HepG2 (cell line): ENCODE results near the gene DSCAML1. TPM values are rescaled to one million over a fixed set of nuclear protein-coding genes. Genes with fewer than 3 reads are reported as not detected.

ENCODE experiments used
- ARNT2 ChIP-seq: sonication (generic); formaldehyde crosslinking; IDR thresholded peaks from 2 replicates; pipeline ENCODE4 v1.8.0; 2022; ENCODE audit warnings: mild to moderate bottlenecking, low read depth, missing genetic modification reagents, moderate library complexity
- ASH2L ChIP-seq: fragments of 300-600, 200-600 bp; sonication (generic); IDR thresholded peaks from 2 replicates; pipeline ENCODE4 v1.7.0; 2017; ENCODE audit warnings: low read depth, mild to moderate bottlenecking, moderate library complexity, mixed read lengths, low read length; ENCODE audit not compliant: insufficient read length
- ATRX ChIP-seq: sonication (generic); formaldehyde crosslinking; IDR thresholded peaks from 2 replicates; pipeline ENCODE4 v1.4.0; 2020; ENCODE audit warnings: missing genetic modification reagents, borderline replicate concordance
- BRD4 ChIP-seq: sonication (generic); formaldehyde crosslinking; IDR thresholded peaks from 2 replicates; pipeline ENCODE4 v1.4.0; 2020; ENCODE audit warnings: missing genetic modification reagents
- FOXA1 ChIP-seq, 2 experiments: fragments of 450-650 bp in 1 of 2; sonication (generic) in 1 of 2; formaldehyde crosslinking in 1 of 2; IDR thresholded peaks; 2 replicates each; pipeline versions ENCODE4 v1.4.0 to v1.6.1; 2016 to 2020; ENCODE audit warnings: missing genetic modification reagents in 1 of 2
- FOXP1 ChIP-seq, 2 experiments: fragments of 450-650 bp in 1 of 2; IDR thresholded peaks; 2 replicates each; pipeline ENCODE4 v1.6.1; 2017 to 2018; ENCODE audit warnings: antibody characterized with exemption in 1 of 2
- KDM2A ChIP-seq: sonication (generic); formaldehyde crosslinking; IDR thresholded peaks from 2 replicates; pipeline ENCODE4 v1.4.0; 2020; ENCODE audit warnings: low read depth, missing genetic modification reagents, borderline replicate concordance
- NAIF1 ChIP-seq: sonication (generic); formaldehyde crosslinking; IDR thresholded peaks from 2 replicates; pipeline ENCODE4 v1.5.0; 2020; ENCODE audit warnings: mild to moderate bottlenecking, missing genetic modification reagents, borderline replicate concordance
- NCOA2 ChIP-seq: sonication (generic); formaldehyde crosslinking; IDR thresholded peaks from 2 replicates; pipeline ENCODE4 v1.8.0; 2022; ENCODE audit warnings: inconsistent platforms
- PHF20 ChIP-seq: sonication (generic); formaldehyde crosslinking; IDR thresholded peaks from 2 replicates; pipeline ENCODE4 v1.5.0; 2020; ENCODE audit warnings: mild to moderate bottlenecking, missing genetic modification reagents
- PITX1 ChIP-seq: sonication (generic); formaldehyde crosslinking; IDR thresholded peaks from 2 replicates; pipeline ENCODE4 v1.5.1; 2020; ENCODE audit warnings: mild to moderate bottlenecking, missing genetic modification reagents
- SP1 ChIP-seq, 2 experiments: fragments of 450-650 bp in 1 of 2; sonication (generic) in 1 of 2; formaldehyde crosslinking in 1 of 2; IDR thresholded peaks; 2 replicates each; pipeline versions ENCODE4 v1.4.0 to v1.6.1; 2016 to 2020; ENCODE audit warnings: missing genetic modification reagents in 1 of 2
- TSC22D2 ChIP-seq: sonication (generic); formaldehyde crosslinking; IDR thresholded peaks from 2 replicates; pipeline ENCODE4 v1.5.1; 2020; ENCODE audit warnings: missing genetic modification reagents, mild to moderate bottlenecking, borderline replicate concordance
- U2AF1 ChIP-seq: fragments of 200-400 bp; formaldehyde crosslinking; optimal IDR thresholded peaks from 2 replicates; pipeline ENCODE3; 2017; ENCODE audit warnings: mild to moderate bottlenecking, low read depth, low read length
- WIZ ChIP-seq: sonication (generic); formaldehyde crosslinking; IDR thresholded peaks from 2 replicates; pipeline ENCODE4 v1.5.1; 2020; ENCODE audit warnings: mild to moderate bottlenecking, missing genetic modification reagents
- ZNF253 ChIP-seq: sonication (generic); formaldehyde crosslinking; IDR thresholded peaks from 2 replicates; pipeline ENCODE4 v1.8.0; 2022; ENCODE audit warnings: mild to moderate bottlenecking, missing genetic modification reagents, borderline replicate concordance
- ZNF552 ChIP-seq: sonication (generic); formaldehyde crosslinking; IDR thresholded peaks from 2 replicates; pipeline ENCODE4 v1.9.0; 2022; ENCODE audit warnings: missing genetic modification reagents, mild to moderate bottlenecking, borderline replicate concordance
- ZNF572 ChIP-seq: sonication (generic); formaldehyde crosslinking; IDR thresholded peaks from 2 replicates; pipeline ENCODE4 v1.5.1; 2020; ENCODE audit warnings: mild to moderate bottlenecking, missing genetic modification reagents
- ZNF616 ChIP-seq: sonication (generic); formaldehyde crosslinking; IDR thresholded peaks from 2 replicates; pipeline ENCODE4 v1.5.0; 2020; ENCODE audit warnings: low read depth, mild to moderate bottlenecking, missing genetic modification reagents
- ZNF7 ChIP-seq: IDR thresholded peaks from 2 replicates; pipeline ENCODE4 v1.6.1; 2016; ENCODE audit warnings: missing biosample characterization, missing genetic modification reagents
- polyA plus RNA-seq, 8 experiments: library from polyadenylated mRNA; depleted of rRNA in 3 of 8; stranded (reverse) in 7 of 8; unstranded in 1 of 8; fragments of >200 nt; fragmentation: Illumina TruSeq in 4 of 8; extraction: Trizol in 4 of 8; gene quantifications; 2 replicates each; pipeline versions ENCODE4 v1.2.1 to v1.2.3, GENCODE V29; 2011 to 2016; ENCODE audit warnings: low read depth in 4 of 8, missing spikeins in 1 of 8, mixed read lengths in 1 of 8; ENCODE audit not compliant: insufficient read depth in 1 of 8
- total RNA-seq, 5 experiments: library from RNA; depleted of rRNA; stranded (reverse); fragments of >200 nt; fragmentation: Illumina TruSeq; extraction: Trizol; gene quantifications; 2 replicates each; pipeline ENCODE4 v1.2.3, GENCODE V29; 2016; ENCODE audit warnings: low read depth in 1 of 5
- TF ChIP-seq, protein P1 (sequence below): sonication (generic); formaldehyde crosslinking; IDR thresholded peaks from 2 replicates; pipeline ENCODE4 v1.5.0; 2020; ENCODE audit warnings: mild to moderate bottlenecking, missing genetic modification reagents
- TF ChIP-seq, protein P2 (sequence below): sonication (generic); formaldehyde crosslinking; conservative IDR thresholded peaks from 2 replicates; pipeline ENCODE4 v1.8.0; 2022; ENCODE audit warnings: low read depth, missing genetic modification reagents
- TF ChIP-seq, protein P3 (sequence below): IDR thresholded peaks from 2 replicates; pipeline ENCODE4 v1.6.1; 2018; ENCODE audit warnings: missing genetic modification reagents
- TF ChIP-seq, protein P4 (sequence below): IDR thresholded peaks from 2 replicates; pipeline ENCODE4 v1.6.1; 2016; ENCODE audit warnings: mild to moderate bottlenecking, missing biosample characterization, missing genetic modification reagents

DSCAML1 gene
- total and polyA plus RNA-seq, 2 of the 13 experiments (the other 11 are each of a cell fraction or from before 2014, with no cell fraction given): 0.29 to 0.40 TPM

DNA sequence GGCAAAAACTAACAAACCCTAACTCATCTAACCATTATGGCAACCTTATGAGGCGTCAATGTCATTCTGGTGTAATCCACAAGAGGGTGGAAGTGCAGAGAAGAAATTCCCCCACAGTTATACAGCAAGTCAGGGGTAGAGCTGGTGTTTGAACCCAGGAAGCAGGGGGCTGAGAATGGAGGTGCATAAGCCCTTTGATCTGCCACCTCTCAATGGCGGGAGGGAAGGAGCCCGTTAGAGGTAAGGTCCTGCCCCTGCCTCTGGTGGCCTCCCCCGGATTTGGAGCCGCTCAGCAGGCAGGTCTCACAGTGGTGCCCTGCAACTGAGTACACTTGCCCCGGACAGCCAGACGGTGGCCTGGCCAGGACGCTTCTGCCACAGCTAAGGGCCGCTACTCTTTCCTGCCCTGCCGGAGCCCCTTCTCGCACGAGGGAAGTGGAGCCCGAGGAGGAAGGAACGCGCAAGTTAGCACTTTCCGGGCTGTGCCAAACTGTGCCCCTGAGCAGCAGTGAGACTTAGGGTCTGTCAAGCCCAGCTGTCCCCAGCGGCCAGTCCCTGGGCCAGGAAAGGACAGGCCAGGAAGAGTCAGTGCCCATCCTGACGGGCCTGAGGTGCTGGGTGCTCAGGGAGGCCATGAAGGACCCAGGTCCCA is 26.4 kb upstream of the DSCAML1 start (continued):
- TF ChIP-seq, protein P1, sequence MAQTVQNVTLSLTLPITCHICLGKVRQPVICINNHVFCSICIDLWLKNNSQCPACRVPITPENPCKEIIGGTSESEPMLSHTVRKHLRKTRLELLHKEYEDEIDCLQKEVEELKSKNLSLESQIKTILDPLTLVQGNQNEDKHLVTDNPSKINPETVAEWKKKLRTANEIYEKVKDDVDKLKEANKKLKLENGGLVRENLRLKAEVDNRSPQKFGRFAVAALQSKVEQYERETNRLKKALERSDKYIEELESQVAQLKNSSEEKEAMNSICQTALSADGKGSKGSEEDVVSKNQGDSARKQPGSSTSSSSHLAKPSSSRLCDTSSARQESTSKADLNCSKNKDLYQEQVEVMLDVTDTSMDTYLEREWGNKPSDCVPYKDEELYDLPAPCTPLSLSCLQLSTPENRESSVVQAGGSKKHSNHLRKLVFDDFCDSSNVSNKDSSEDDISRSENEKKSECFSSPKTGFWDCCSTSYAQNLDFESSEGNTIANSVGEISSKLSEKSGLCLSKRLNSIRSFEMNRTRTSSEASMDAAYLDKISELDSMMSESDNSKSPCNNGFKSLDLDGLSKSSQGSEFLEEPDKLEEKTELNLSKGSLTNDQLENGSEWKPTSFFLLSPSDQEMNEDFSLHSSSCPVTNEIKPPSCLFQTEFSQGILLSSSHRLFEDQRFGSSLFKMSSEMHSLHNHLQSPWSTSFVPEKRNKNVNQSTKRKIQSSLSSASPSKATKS: no peak
- TF ChIP-seq, protein P2, sequence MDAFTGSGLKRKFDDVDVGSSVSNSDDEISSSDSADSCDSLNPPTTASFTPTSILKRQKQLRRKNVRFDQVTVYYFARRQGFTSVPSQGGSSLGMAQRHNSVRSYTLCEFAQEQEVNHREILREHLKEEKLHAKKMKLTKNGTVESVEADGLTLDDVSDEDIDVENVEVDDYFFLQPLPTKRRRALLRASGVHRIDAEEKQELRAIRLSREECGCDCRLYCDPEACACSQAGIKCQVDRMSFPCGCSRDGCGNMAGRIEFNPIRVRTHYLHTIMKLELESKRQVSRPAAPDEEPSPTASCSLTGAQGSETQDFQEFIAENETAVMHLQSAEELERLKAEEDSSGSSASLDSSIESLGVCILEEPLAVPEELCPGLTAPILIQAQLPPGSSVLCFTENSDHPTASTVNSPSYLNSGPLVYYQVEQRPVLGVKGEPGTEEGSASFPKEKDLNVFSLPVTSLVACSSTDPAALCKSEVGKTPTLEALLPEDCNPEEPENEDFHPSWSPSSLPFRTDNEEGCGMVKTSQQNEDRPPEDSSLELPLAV: no peak
- TF ChIP-seq PHF20 (no peak), BRD4 (CRISPR knock-in tag) (0 out of 2 replicates have a peak, but pooled peaks have one; percentile 44), U2AF1 (no peak), KDM2A (CRISPR knock-in tag) (no peak), ZNF7 (CRISPR knock-in tag) (no peak), ATRX (CRISPR knock-in tag) (no peak), WIZ (CRISPR knock-in tag) (0 out of 2 replicates have a peak, but pooled peaks have one; percentile 3), NAIF1 (CRISPR knock-in tag) (no peak), ZNF552 (CRISPR knock-in tag) (0 out of 2 replicates have a peak, but pooled peaks have one; percentile 19), FOXA1 (IDR thresholded peaks at IDR 0.05) (no peak), FOXA1 (CRISPR knock-in tag; IDR thresholded peaks at IDR 0.05) (0 out of 2 replicates have a peak, but pooled peaks have one; percentile 13), ZNF572 (CRISPR knock-in tag) (0 out of 2 replicates have a peak, but pooled peaks have one; percentile 35), PITX1 (CRISPR knock-in tag) (no peak), NCOA2 (CRISPR knock-in tag) (no peak), ARNT2 (no peak), TSC22D2 (CRISPR knock-in tag) (no peak), ZNF616 (CRISPR knock-in tag) (no peak), ASH2L (peak; percentile 4), ZNF253 (CRISPR knock-in tag) (no peak), FOXP1 (IDR thresholded peaks at IDR 0.05) (no peak), FOXP1 (CRISPR knock-in tag; IDR thresholded peaks at IDR 0.05) (no peak), SP1 (IDR thresholded peaks at IDR 0.05) (no peak), SP1 (CRISPR knock-in tag; IDR thresholded peaks at IDR 0.05) (no peak)
- TF ChIP-seq, protein P3, sequence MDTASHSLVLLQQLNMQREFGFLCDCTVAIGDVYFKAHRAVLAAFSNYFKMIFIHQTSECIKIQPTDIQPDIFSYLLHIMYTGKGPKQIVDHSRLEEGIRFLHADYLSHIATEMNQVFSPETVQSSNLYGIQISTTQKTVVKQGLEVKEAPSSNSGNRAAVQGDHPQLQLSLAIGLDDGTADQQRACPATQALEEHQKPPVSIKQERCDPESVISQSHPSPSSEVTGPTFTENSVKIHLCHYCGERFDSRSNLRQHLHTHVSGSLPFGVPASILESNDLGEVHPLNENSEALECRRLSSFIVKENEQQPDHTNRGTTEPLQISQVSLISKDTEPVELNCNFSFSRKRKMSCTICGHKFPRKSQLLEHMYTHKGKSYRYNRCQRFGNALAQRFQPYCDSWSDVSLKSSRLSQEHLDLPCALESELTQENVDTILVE (CRISPR knock-in tag): no peak
- TF ChIP-seq, protein P4, sequence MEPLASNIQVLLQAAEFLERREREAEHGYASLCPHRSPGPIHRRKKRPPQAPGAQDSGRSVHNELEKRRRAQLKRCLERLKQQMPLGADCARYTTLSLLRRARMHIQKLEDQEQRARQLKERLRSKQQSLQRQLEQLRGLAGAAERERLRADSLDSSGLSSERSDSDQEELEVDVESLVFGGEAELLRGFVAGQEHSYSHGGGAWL (CRISPR knock-in tag): no peak
